ENCODE data around the gene PTPRT.

The PTPRT gene

GRCh38 chr20:42164121-42164890, 1025.4 kb downstream of the PTPRT start:
- no peak for DNase-seq

- DNase-seq, result no peak
Measured at GRCh38 chr20:42161228-42161829, 1028.4 kb downstream of the PTPRT start.

- DNase-seq, result no peak
Measured at GRCh38 chr20:42159808-42160207, 1029.9 kb downstream of the PTPRT start.

- no peak for DNase-seq
Measured at GRCh38 chr20:42158272-42158671, 1031.4 kb downstream of the PTPRT start.

- DNase-seq, result no peak
Measured at GRCh38 chr20:42155586-42155985, 1034.1 kb downstream of the PTPRT start.

- no peak for DNase-seq
Measured at GRCh38 chr20:42152575-42152974, 1037.1 kb downstream of the PTPRT start.

- no peak for DNase-seq
Measured at GRCh38 chr20:42150230-42150629, 1039.5 kb downstream of the PTPRT start.

GRCh38 chr20:42138729-42139128, 1051.0 kb downstream of the PTPRT start:
- DNase-seq, result no peak

- DNase-seq, result no peak
Measured at GRCh38 chr20:42134265-42135098, 1055.2 kb downstream of the PTPRT start.

- no peak for DNase-seq
Measured at GRCh38 chr20:42130810-42131596, 1058.7 kb downstream of the PTPRT start.

GRCh38 chr20:42125426-42125825, 1064.3 kb downstream of the PTPRT start:
- DNase-seq, result no peak

- no peak for DNase-seq
Measured at GRCh38 chr20:42123981-42124473, 1065.7 kb downstream of the PTPRT start.

GRCh38 chr20:42118409-42119125, 1071.1 kb downstream of the PTPRT start:
- DNase-seq, result no peak

- DNase-seq, result no peak
Measured at GRCh38 chr20:42118001-42118400, 1071.7 kb downstream of the PTPRT start.

GRCh38 chr20:42113236-42113635, 1076.5 kb downstream of the PTPRT start:
- no peak for DNase-seq

GRCh38 chr20:42112161-42112560, 1077.5 kb downstream of the PTPRT start:
- DNase-seq, result no peak

GRCh38 chr20:42111349-42111748, 1078.4 kb downstream of the PTPRT start:
- no peak for DNase-seq

- DNase-seq, result no peak
Measured at GRCh38 chr20:42110301-42110700, 1079.4 kb downstream of the PTPRT start.

- no peak for DNase-seq
Measured at GRCh38 chr20:42102000-42102399, 1087.7 kb downstream of the PTPRT start.

GRCh38 chr20:42100137-42100704, 1089.5 kb downstream of the PTPRT start:
- DNase-seq, result no peak

GRCh38 chr20:42099101-42099500, 1090.6 kb downstream of the PTPRT start:
- no peak for DNase-seq

GRCh38 chr20:42098418-42098817, 1091.3 kb downstream of the PTPRT start:
- no peak for DNase-seq

Measured in stimulated activated CD4-positive, alpha-beta T cell treated with anti-CD3 and anti-CD28 coated beads, Interleukin-2, amount 100 ng/mL, for 48 hours (primary cell).